ENCODE data around the gene ZNF229.
"Not testable (repeated sequence)": the region's sequence is repeated elsewhere in the genome, so short reads cannot be mapped to it uniquely, and the experiment has no call there.

ZNF229 gene

DNA sequence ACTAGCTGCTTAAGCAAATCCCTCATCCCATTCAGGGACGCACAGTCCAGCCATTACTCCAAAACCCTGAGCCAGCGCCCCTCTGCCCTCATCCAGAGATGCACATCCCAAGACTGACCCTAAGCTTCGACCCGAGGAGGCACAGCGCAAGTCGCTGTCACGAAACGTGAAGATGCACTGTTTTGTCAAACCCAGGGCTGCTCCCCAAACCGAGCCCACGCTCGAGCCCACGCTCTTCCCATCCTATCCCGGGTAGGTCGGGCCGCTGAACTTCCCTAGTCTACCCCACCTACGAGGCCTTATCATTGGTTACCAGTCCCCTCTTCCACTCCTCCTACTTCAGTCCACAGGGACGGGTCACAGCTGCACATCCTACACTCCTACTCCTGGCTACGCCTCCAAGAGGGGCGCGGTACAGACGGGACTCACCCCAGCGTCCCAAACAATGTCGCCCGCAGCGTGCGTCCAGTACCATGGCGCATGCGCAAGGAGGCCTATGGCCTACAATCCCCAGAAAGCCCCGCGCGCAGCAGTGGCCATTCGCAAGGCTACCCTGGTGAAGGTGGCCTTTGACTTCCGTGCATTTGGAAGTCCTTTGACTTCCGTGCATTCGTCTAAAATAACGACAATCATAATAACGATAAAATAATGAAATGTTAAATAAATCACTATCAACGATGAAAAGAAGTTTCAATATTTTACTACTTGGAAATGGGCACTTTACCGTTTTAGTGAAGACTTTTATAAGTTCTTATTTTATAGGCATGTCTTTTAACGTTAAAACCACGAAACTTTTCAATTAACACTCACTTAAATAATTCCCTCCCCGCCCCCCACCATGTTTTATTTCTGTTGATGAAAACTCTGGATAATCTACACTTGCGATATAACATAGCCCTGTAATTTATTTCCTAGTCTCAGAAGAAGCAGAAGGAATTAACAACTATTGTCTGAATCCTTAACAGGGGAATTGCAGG lies 46.8 kb downstream of the ZNF229 start, which contains the start of gene ZNF285:
Gene ZNF285, minus strand, starts transcription at position 470 of the 977 bp plus-strand sequence. CDS start 4,395 bp downstream, outside the sequence.
- ChIA-PET CTCF (no interaction called here), POLR2A (no interaction called here)
- DNase-seq (ENCODE audit: extremely low spot score) = peak; percentile 53
- TF ChIP-seq L3MBTL2 (conservative IDR thresholded peaks at IDR 0.05) (0 out of 2 replicates have a peak, but pooled peaks have one; percentile 23), NFRKB (IDR thresholded peaks at IDR 0.05) (no peak)

DNA sequence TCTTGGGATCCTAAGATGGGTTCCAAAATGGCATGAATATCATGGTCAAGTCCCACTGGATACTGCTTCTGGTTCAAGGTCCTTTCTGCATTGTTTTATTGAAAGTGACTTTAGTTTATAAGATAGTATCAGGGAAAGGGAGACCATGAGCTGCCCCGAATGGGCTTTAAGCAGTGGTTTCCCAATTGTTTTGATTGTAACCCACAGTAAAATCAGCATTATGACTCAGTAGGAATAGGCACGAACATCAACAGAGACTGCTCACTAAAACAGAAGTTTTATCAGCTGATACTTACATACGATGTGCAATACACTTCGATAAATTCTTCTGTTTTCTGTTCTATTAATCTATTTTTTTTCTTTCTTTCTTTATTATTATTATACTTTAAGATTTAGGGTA lies 59.0 kb downstream of the ZNF229 start:
- DNase-seq (ENCODE audit: extremely low spot score); CTCF ChIA-PET; POLR2A ChIA-PET: not testable (repeated sequence)
